GM18499 (cell line): ENCODE data around the gene JADE3.

Source experiments
- ATAC-seq: cut with Tn5 transposase; IDR thresholded peaks from one replicate; pipeline ENCODE4 v1.9.1; 2021; ENCODE audit warnings: moderate number of reproducible peaks; ENCODE audit not compliant: insufficient read depth, unreplicated experiment

JADE3 gene

GRCh38 chrX:46912098-46912602, at the start of gene JADE3:
JADE3 (plus strand) TSS chrX:46912421; CDS start chrX:46984895, 72,474 bp downstream.
- no peak for ATAC-seq

GRCh38 chrX:46863072-46863471, 49.1 kb upstream of the JADE3 start:
- no peak for ATAC-seq

- no peak for ATAC-seq
These were observed 47.6 kb upstream of the JADE3 start for GRCh38 chrX:46864606-46865005.

GRCh38 chrX:46865281-46865680, 46.9 kb upstream of the JADE3 start:
- no peak for ATAC-seq

- no peak for ATAC-seq
These were observed 45.5 kb upstream of the JADE3 start for GRCh38 chrX:46866726-46867125.

- ATAC-seq, result no peak
These were observed 38.5 kb upstream of the JADE3 start for GRCh38 chrX:46873746-46874145.

- ATAC-seq, result no peak
These were observed 35.3 kb upstream of the JADE3 start for GRCh38 chrX:46876901-46877300.

- ATAC-seq, result no peak
These were observed 30.0 kb upstream of the JADE3 start for GRCh38 chrX:46882266-46882665.

GRCh38 chrX:46884799-46885198, 27.4 kb upstream of the JADE3 start:
- no peak for ATAC-seq

GRCh38 chrX:46898207-46898606, 14.0 kb upstream of the JADE3 start:
- no peak for ATAC-seq

GRCh38 chrX:46903458-46904242, 8.6 kb upstream of the JADE3 start:
- no peak for ATAC-seq

GRCh38 chrX:46904626-46905025, 7.6 kb upstream of the JADE3 start:
- no peak for ATAC-seq

- no peak for ATAC-seq
These were observed 1.8 kb upstream of the JADE3 start for GRCh38 chrX:46910415-46910814.

- ATAC-seq, result no peak
These were observed 626 bp downstream of the JADE3 start for GRCh38 chrX:46912603-46913491.

GRCh38 chrX:46913667-46914066, 1.4 kb downstream of the JADE3 start:
- no peak for ATAC-seq

GRCh38 chrX:46916273-46916672, 4.1 kb downstream of the JADE3 start:
- no peak for ATAC-seq

- no peak for ATAC-seq
These were observed 5.4 kb downstream of the JADE3 start for GRCh38 chrX:46917622-46918021.

- no peak for ATAC-seq
These were observed 6.2 kb downstream of the JADE3 start for GRCh38 chrX:46918434-46918833.

- no peak for ATAC-seq
These were observed 8.0 kb downstream of the JADE3 start for GRCh38 chrX:46920235-46920634.

GRCh38 chrX:46922611-46923010, 10.4 kb downstream of the JADE3 start:
- ATAC-seq, result no peak

GRCh38 chrX:46927718-46928117, 15.5 kb downstream of the JADE3 start:
- ATAC-seq, result no peak
